ENCODE results near the gene UPK2.
"Not testable (repeated sequence)": the region's sequence is repeated elsewhere in the genome, so short reads cannot be mapped to it uniquely, and the experiment has no call there.

- TF ChIP-seq CTCF (IDR thresholded peaks at IDR 0.05; ENCODE audit: borderline replicate concordance, extremely low read depth, low read length, poor library complexity, severe bottlenecking); EZH2 (IDR thresholded peaks at IDR 0.05; ENCODE audit: borderline replicate concordance, low read depth, low read length, severe bottlenecking): not testable (repeated sequence)
Observed at GRCh38 chr11:118953976-118954375, 2.1 kb upstream of the UPK2 start.
